ENCODE measurements around the gene VCP. TPM values are rescaled to one million over a fixed set of nuclear protein-coding genes. Genes with fewer than 3 reads are reported as not detected.

VCP gene
- total RNA-seq, 1 experiment from 2014 or later = 260 TPM

- DNase-seq (ENCODE audit: low read depth) = no peak
These were observed 57.9 kb downstream of the VCP start for GRCh38 chr9:35014517-35014916.

- no peak for DNase-seq (ENCODE audit: low read depth)
These were observed 62.0 kb downstream of the VCP start for GRCh38 chr9:35010351-35010958.

Other genes with a start within 250 kb of the VCP start
- not detected in 2 replicates for gene PHF24, start 114.3 kb downstream of the VCP start, total RNA-seq (2014; rRNA removed; shearing (Covaris generic))
- 14.8 and 19.7 TPM in 2 replicates for gene DNAJB5, start 82.9 kb downstream of the VCP start, total RNA-seq (2014; rRNA removed; shearing (Covaris generic))
- gene FANCG, start 7.3 kb upstream of the VCP start, total RNA-seq (2014; rRNA removed; shearing (Covaris generic)) = 28.2 and 32.6 TPM in 2 replicates
- 16.6 and 19.1 TPM in 2 replicates for gene PIGO, start 24.0 kb upstream of the VCP start, total RNA-seq (2014; rRNA removed; shearing (Covaris generic))
- gene STOML2, start 30.5 kb upstream of the VCP start, total RNA-seq (2014; rRNA removed; shearing (Covaris generic)) = 136 and 152 TPM in 2 replicates
- 16.6 and 17.5 TPM in 2 replicates for gene ATOSB, start 43.2 kb upstream of the VCP start, total RNA-seq (2014; rRNA removed; shearing (Covaris generic))
- 9.6 and 12.8 TPM in 2 replicates for gene UNC13B, start 89.4 kb upstream of the VCP start, total RNA-seq (2014; rRNA removed; shearing (Covaris generic))